T-helper 1 cell (primary cell): ENCODE measurements around the gene SLC2A4RG.

Experiments
- DNase-seq, 5 donors: peaks; one replicate each; pipeline ENCODE4 v3.0.0-alpha.2; 2012 to 2020

SLC2A4RG gene

DNA sequence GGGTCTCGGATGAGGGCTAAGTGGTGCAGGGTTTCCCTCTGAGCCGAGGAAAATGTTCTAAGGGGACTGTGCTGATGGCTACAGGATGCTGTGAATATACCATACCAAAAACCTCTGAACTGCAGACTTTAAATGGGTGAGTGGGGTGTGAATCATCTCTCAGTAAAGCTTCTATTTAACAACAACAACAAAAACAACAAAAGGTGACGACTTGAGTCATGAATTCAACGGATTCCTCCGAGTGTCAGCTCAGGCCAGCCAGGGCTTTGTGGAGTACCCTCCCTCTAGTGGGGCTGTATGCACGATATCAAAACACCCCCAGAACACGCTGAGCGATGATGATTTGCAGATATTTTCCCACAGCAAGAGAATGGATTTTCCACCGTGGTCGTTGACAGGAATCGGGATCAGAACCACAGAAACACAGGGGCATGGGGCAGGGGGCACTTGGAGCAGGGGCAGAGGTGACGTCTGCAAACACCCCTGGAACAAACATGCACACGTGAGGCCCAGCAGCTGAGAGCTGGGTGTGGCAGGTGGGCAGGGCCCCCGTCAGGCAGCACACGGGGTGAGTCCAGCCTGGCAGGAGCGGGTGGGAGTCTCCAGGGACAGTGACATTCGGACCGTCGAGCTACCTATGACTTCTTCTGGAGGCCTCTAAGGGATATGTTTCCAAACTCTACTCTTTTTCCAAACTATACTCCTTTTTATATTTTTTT, 38.6 kb downstream of the SLC2A4RG start:
- DNase-seq = no peak

DNA sequence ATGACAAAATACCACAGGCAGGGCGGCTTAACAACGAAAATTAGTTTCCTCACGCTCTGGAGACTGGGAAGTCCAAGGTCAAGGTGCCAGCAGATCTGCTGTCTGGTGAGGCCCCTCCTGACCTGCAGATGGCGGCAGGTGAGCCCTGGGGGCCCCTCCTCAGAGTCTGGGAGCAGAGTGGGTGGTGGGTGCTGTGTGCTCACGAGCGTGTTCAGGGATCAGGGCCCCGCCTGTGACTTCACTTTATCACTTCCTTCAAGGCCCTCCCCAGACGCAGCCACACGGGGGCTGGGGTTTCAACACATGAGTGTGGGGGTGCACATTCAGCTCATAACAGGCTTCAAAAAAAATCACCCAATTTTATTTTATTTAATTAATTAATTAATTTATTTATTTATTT, 39.3 kb downstream of the SLC2A4RG start:
- DNase-seq = no peak

DNA sequence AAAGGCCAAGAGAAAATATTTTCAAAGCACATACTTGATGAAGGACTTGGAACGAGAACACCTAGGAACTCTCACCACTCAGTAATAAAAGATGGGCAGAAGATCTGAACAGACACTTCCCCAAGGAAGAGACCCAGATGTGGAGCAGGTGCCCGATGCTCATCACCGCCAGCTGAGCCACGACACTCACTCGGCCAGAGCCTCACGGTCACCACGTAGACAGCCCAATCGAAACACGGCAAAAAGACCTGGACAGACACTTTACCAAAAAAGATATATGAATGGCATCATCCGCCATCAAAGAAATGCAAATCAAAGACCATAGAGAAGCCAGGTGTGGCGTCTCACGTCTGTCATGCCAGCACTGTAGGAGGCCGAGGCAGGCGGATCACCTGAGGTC, 41.6 kb downstream of the SLC2A4RG start:
- DNase-seq = no peak

DNA sequence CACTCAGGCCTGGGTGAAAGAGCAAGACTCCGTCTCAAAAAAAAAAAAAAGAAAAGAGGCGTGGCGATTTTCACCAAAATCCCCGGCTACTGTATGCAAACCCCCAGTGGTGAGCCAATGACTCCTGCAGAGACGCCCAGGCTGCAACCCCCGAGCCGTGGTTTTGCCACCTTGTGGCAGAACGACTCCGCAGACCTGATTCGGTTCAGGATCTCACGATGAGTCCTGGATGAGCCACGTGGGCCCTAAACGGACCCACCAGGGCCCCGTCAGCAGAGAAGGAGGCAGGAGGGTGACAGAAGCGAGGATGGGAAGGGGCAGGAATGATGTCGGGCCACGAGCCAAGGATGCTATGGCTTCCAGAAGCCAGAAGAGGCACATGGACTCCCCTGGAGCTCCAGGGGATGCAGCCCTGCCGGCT, 42.5 kb downstream of the SLC2A4RG start:
- peak; percentile 25 to 88 (median 68) for DNase-seq

DNA sequence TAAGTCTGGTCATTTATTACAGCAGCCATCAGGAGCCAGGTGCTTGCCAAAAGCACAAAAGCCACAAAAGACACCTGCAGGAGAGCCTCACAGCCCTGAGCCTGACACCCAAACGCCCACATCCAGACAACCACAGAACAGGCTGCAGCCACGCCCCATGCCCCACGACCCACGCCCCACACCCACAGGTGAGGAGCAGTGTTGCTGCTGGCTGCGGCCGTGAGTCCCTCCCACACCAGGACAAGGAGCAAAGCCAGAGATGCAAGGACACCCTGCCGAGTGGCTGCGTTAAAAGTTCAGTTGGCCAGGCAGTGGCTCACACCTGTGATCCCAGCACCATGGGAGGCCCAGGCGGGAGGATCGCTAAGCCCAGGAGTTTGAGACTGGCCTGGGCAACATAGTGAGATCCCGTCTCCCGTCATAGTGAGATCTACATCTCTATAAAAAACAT, 43.0 kb downstream of the SLC2A4RG start:
- no peak for DNase-seq

DNA sequence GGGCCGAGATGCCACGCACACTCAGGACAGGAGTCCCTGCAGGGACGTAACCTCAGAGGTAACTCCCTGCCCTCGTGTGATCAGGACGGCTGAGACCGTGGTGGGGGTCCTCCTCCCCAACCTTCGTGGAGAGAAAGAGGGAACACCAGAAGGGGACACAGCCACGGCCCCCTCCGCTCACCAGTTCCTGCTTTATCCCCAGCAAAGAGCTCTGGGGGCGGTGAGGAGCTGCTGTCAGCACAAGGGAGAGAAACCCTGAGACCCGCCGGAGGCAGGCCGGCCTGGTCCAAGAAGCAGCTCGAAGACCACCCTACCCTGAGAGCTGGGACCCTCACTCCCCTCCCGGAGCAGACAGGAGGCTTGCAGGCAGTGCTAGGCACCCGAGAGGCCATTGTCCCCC, 44.4 kb downstream of the SLC2A4RG start:
- no peak for DNase-seq

DNA sequence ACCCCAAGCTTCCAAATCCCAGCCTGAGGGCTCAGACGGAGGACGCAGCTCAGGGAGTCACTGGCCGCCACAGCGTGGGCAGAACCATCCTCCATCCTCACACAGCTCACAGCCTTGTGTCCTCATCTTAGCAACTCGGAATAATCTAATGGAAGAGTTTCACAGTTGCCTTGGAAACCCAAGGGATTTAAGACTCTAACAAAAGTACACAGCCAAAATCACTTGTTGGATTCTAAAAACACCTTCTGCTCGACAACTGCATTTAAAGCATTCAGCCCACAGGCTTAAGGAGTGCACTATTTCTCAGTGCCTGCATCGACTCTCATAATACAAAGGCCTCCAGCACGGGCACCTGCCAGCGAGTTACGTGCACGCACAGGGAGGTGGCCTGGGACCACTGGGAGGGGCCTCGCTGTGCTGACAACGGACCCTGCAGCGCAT, 46.1 kb downstream of the SLC2A4RG start:
- no peak for DNase-seq

DNA sequence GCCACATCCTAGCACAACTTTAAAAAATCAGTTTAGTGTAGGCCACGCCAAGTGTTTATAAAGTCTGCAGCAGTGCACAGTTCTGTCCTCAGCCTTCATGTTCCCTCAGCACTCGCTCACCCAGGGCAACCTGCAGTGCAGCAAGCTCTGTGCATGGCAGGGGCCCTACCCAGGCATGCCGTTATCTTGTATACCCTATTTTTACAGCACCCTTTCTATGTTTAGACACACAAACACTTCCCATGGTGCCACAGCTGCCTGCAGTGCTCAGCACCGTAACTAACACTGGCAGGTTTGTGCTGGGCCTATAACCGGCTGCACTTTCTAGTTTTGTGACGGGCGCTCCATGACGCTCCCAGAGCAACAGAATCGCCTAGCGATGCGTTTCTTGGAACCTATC, 47.7 kb downstream of the SLC2A4RG start:
- no peak for DNase-seq

DNA sequence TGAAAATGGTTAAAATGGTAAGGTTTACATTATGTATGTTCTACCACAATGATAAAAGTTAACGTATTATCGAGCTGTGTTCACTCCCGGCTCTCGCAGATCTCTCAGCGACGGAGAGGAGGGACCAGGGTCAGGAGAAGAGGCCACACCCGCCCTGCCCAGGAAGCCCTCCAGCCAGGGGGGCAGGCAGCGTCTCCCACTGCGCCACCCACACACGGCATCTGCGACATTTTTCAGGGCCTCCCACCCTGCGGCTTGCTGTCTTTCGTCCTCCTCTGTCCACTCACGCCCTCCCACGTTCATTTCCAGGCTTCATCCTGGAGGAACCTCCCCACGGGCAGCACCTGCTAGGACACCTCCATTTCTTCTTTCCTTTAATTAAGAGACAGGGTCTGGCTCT, 48.2 kb downstream of the SLC2A4RG start:
- DNase-seq = no peak

DNA sequence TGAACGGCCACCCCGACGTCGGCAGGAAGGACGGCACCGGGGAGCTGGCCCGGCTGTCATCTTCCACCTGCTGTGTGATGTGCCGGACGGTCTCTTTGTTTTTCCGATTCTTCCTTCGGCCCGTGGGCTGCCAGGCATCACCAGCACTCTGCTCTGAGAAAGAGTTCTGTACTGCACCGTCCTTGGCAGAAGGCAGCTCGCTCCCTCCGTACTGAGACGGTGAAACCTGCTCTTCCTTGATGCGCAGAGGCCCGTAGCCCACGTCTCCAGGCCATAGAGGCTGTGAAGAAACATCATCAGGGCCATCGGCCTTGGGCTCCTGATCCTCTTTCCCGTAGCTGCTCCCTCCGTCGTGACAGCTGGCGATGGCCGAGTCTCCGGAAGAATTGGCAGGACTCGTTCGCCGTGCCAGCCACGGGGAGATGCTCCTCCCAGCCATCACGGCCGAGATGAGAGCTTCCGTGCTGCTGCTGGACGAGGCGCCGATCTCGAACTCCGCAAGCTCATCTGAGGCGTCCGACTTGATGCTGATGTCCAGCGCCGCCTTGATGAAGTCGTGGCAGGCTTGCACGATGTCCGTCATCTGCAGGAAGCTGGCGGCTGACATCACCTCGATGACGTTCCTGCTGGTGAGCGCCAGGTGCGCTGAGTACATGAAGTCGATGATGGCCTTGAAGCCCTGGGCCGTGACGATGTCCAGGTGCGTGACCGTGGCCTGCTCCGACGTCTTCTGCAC, 50.4 kb downstream of the SLC2A4RG start:
- DNase-seq = no peak

DNA sequence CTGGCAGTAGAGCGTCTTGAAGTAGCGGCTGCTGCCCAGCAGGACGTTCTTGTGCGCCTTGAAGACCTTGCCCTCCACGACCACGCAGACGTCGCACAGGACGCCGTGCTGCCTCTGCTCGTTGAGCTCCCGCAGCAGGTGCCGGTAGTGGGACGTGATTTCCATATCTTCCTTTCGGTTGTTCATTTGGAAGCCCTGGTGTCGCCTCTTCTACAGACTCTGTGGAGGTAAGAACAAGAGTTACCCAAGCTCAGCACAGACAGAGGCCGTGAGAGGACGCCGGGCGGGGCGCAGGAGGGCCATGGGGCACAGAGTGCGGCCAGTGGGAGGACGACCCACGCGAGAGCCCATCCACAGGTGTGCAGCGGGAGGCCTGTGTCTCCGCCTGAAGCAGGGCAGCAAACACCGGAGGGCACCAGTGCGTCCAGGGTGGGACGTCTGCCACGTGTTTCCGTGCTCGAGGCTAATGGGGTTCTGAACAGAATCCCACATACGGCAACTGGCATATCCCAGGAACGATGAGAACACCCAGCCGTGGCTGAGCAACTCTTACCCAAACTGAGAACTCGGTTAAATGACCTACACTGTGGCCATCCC, 51.1 kb downstream of the SLC2A4RG start:
- no peak for DNase-seq

DNA sequence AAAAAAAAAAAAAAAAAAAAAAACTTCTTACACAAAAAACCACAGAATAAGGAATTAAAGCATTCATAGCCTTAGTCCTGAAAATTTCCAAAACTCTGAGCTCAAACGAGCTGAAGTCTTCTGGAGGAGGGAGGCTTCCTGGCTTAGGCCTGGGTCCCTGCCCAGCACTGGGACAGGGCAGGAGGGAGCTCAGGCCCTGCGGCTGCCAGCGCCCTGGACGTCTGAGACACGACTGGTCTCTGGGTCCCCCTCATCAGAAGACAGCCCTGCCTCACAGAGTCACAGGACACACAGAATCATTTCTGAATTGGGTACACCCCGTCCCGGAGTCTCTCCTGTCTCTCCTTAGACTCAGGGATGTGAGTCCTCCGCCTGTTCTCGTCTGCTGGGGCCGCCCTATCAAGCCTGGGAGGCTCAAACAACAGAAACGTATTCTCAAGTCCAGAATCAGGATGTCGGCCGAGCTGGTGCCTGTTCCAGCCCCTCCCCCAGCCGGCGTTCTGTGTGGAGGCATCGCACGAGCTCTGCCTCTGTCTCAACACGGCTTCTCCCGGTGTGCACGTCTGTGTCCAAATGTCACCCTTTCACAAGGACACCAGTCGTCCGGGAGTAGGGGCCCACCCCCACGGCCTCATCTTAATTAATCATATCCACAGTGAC, 52.1 kb downstream of the SLC2A4RG start:
- DNase-seq = no peak

DNA sequence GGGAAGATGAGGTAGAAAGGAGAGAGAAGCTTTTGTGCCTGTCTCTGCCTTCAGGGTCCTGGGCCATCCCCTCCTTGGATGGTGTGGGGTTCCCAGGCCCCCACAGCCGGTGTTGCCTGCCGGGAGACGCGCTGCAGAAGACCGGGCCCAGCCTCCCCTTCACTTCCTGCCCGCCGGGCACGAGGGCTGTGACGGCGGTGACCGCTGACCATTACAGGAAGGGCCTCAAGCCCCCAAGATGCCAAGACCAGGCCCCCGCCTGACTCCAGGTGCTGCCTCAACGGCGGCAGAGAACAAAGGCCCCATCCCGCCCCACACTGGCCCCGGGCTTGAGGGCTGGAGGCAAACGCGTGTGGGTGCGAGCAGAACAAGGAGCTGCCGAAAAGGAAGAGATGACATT, 53.3 kb downstream of the SLC2A4RG start:
- no peak for DNase-seq
